Naive thymus-derived CD8-positive, alpha-beta T cell (primary cell): Measurements from ENCODE around the gene CASQ2. TPM values are rescaled to one million over a fixed set of nuclear protein-coding genes. Genes with fewer than 3 reads are reported as not detected.

Source experiments
- polyA plus RNA-seq, 3 donors: library from polyadenylated mRNA; unstranded; fragments of 300-500 nt; fragmentation: Illumina TruSeq; gene quantifications; one replicate each; pipeline ENCODE4 v1.2.3, GENCODE V29; 2021
- total RNA-seq, 8 experiments: library from RNA in 2 of 8; stranded (reverse) in 2 of 8; gene quantifications; one replicate each; pipeline ENCODE4 v1.2.3 and lab custom pipeline; 2021 to 2026

CASQ2 gene
- total and polyA plus RNA-seq, 5 experiments from 2014 or later = not detected

Other genes starting within 250 kb of the CASQ2 start
- gene VANGL1, start 126.7 kb downstream of the CASQ2 start, total RNA-seq = under 1 TPM; 0.22 to 0.55 TPM
- gene VANGL1, start 126.7 kb downstream of the CASQ2 start, polyA plus RNA-seq = 1 to 10 TPM in 1 of 3 donors, under 1 TPM in 2; 0.22 to 3.4 (median 0.23) TPM
- gene NHLH2, start 72.4 kb upstream of the CASQ2 start, total RNA-seq = not detected
- not detected for gene NHLH2, start 72.4 kb upstream of the CASQ2 start, polyA plus RNA-seq
- gene SLC22A15, start 207.8 kb upstream of the CASQ2 start, total RNA-seq = under 1 TPM; 0.27 to 0.39 TPM
- gene SLC22A15, start 207.8 kb upstream of the CASQ2 start, polyA plus RNA-seq = not detected